Esophagus muscularis mucosa (tissue), 4 donors: ENCODE measurements around the gene IGSF23. TPM values are rescaled to one million over a fixed set of nuclear protein-coding genes. Genes with fewer than 3 reads are reported as not detected.

Experiments
- DNase-seq: peaks from one replicate; pipeline ENCODE4 v3.0.0-alpha.2; 2017; ENCODE audit errors: extremely low spot score
- H3K27ac ChIP-seq, 4 donors: fragments of 200-600 bp; sonication (generic); replicated peaks in 1 of 4; 1 replicate in 3 of 4; 2 replicates in 1 of 4; pipeline ENCODE4 v1.5.1; 2016 to 2019; ENCODE audit warnings: mild to moderate bottlenecking in 1 of 4
- H3K27me3 ChIP-seq, 4 donors: fragments of 200-600 bp; sonication (generic); one replicate each; pipeline versions ENCODE4 v1.5.1 to v1.6.0; 2016 to 2019
- H3K36me3 ChIP-seq, 4 donors: fragments of 200-600 bp; sonication (generic); one replicate each; pipeline ENCODE4 v1.5.1; 2016 to 2019
- H3K4me1 ChIP-seq, 4 donors: fragments of 200-600 bp; sonication (generic); one replicate each; pipeline ENCODE4 v1.5.1; 2016 to 2019
- H3K4me3 ChIP-seq, 4 donors: fragments of 200-600 bp; sonication (generic); 1 replicate in 2 of 4; 2 replicates in 2 of 4; pipeline ENCODE4 v1.5.1; 2016 to 2019; ENCODE audit warnings: mild to moderate bottlenecking in 4 of 4, moderate library complexity in 1 of 4
- H3K9me3 ChIP-seq, 4 donors: fragments of 200-600 bp; sonication (generic); 1 replicate in 3 of 4; 2 replicates in 1 of 4; pipeline ENCODE4 v1.5.1; 2016 to 2019
- CTCF ChIP-seq, 3 experiments: fragments of 200-600 bp in 2 of 3; fragments of 450-650 bp in 1 of 3; sonication (generic) in 2 of 3; IDR thresholded peaks; one replicate each; pipeline ENCODE4 v1.5.1; 2017 to 2019; ENCODE audit warnings: antibody characterized with exemption in 3 of 3, mild to moderate bottlenecking in 2 of 3, moderate library complexity in 1 of 3
- EP300 ChIP-seq: sonication (generic); formaldehyde crosslinking; IDR thresholded peaks from one replicate; pipeline ENCODE4 v1.6.1; 2017; ENCODE audit warnings: antibody characterized with exemption
- POLR2A ChIP-seq: fragments of 450-650 bp; IDR thresholded peaks from one replicate; pipeline ENCODE4 v1.6.1; 2017; ENCODE audit warnings: antibody characterized with exemption, moderate library complexity, mild to moderate bottlenecking, low read depth
- POLR2AphosphoS5 ChIP-seq, 2 donors: sonication (generic); formaldehyde crosslinking; IDR thresholded peaks; one replicate each; pipeline ENCODE4 v1.6.1; 2017; ENCODE audit warnings: antibody characterized with exemption in 2 of 2
- WGBS: methylation state at CpG from one replicate; pipeline ENCODE4 v1.1.5; 2018; 5-methylcytosine and 5-hydroxymethylcytosine counted together
- intact Hi-C: fragments of 100-400 bp; cut with DNase I; formaldehyde crosslinking; loops from one replicate; pipeline ENCODE4 v1.15.1; 2023
- total RNA-seq, 4 donors: library from RNA; depleted of rRNA; stranded (reverse); fragments of >200 nt; gene quantifications; one replicate each; pipeline versions ENCODE4 v1.1.0 to v1.2.1, GENCODE V29; 2016

Gene IGSF23
- total RNA-seq, 4 donors from 2014 or later = not detected

GRCh38 chr19:44577566-44577874, 35.8 kb upstream of the IGSF23 start:
- Histone ChIP-seq H3K4me1 (no peaks in the 10 kb centered on the region), H3K27ac (no peak overlapping the region), H3K27me3 (peaks cover 0 to 8% (median 0%) of the 10 kb centered on the region in 4 donors), H3K36me3 (no peaks in the 10 kb centered on the region), H3K9me3 (no peaks in the 10 kb centered on the region), H3K4me3 (no peak overlapping the region)
- intact Hi-C loops = no loop called here
- WGBS = 72% methylated on average over 1 of the region's 1 CpG
- TF ChIP-seq POLR2A (no peak), EP300 (no peak), POLR2AphosphoS5 (IDR thresholded peaks at IDR 0.05) (no peak), CTCF (IDR thresholded peaks at IDR 0.05) (no peak)
- DNase-seq = no peak

- intact Hi-C loops = no loop called here
- no peak for DNase-seq
- H3K27me3 ChIP-seq = peaks cover 0 to 28% (median 0%) of the 10 kb centered on the region in 4 donors
- no peaks in the 10 kb centered on the region for H3K4me1 ChIP-seq
- WGBS = 93% methylated on average over 5 of the region's 5 CpGs
- H3K9me3 ChIP-seq = no peaks in the 10 kb centered on the region
- TF ChIP-seq POLR2AphosphoS5 (IDR thresholded peaks at IDR 0.05) = no peak
- H3K36me3 ChIP-seq = no peaks in the 10 kb centered on the region
- H3K4me3 ChIP-seq = no peak overlapping the region
- H3K27ac ChIP-seq = no peak overlapping the region
These were observed 33.5 kb upstream of the IGSF23 start for GRCh38 chr19:44579663-44580365.

GRCh38 chr19:44580366-44580895, 32.9 kb upstream of the IGSF23 start:
- no peak overlapping the region for H3K4me3 ChIP-seq
- intact Hi-C loops = no loop called here
- no peak for DNase-seq
- no peaks in the 10 kb centered on the region for H3K9me3 ChIP-seq
- H3K4me1 ChIP-seq = no peaks in the 10 kb centered on the region
- H3K27ac ChIP-seq = no peak overlapping the region
- WGBS = 79% methylated on average over 11 of the region's 11 CpGs
- no peaks in the 10 kb centered on the region for H3K36me3 ChIP-seq
- peaks cover 0 to 28% (median 0%) of the 10 kb centered on the region in 4 donors for H3K27me3 ChIP-seq
- TF ChIP-seq EP300 = no peak

GRCh38 chr19:44581288-44581687, 32.1 kb upstream of the IGSF23 start:
- H3K9me3 ChIP-seq = no peaks in the 10 kb centered on the region
- peaks cover 0 to 28% (median 0%) of the 10 kb centered on the region in 4 donors for H3K27me3 ChIP-seq
- no peaks in the 10 kb centered on the region for H3K4me1 ChIP-seq
- no peak for DNase-seq
- WGBS = 95% methylated on average over 2 of the region's 2 CpGs
- H3K4me3 ChIP-seq = no peak overlapping the region
- intact Hi-C loops = no loop called here
- H3K27ac ChIP-seq = no peak overlapping the region
- TF ChIP-seq POLR2AphosphoS5 (IDR thresholded peaks at IDR 0.05) = no peak
- no peak for TF ChIP-seq CTCF (IDR thresholded peaks at IDR 0.05)
- no peak for TF ChIP-seq EP300
- TF ChIP-seq POLR2A = no peak
- no peaks in the 10 kb centered on the region for H3K36me3 ChIP-seq

- TF ChIP-seq CTCF (IDR thresholded peaks at IDR 0.05) (peak in 1 of 3 experiments; percentile 38), POLR2A (no peak), EP300 (no peak), POLR2AphosphoS5 (IDR thresholded peaks at IDR 0.05) (no peak)
- Histone ChIP-seq H3K27me3 (peaks cover 0 to 28% (median 0%) of the 10 kb centered on the region in 4 donors), H3K36me3 (no peaks in the 10 kb centered on the region), H3K4me3 (no peak overlapping the region), H3K27ac (no peak overlapping the region), H3K4me1 (no peaks in the 10 kb centered on the region), H3K9me3 (no peaks in the 10 kb centered on the region)
- no peak for DNase-seq
- intact Hi-C loops = no loop called here
- WGBS = 24% methylated on average over 10 of the region's 10 CpGs
These were observed 30.6 kb upstream of the IGSF23 start for GRCh38 chr19:44582581-44583265.
